ENCODE data around the gene RBFOX2.

DNA sequence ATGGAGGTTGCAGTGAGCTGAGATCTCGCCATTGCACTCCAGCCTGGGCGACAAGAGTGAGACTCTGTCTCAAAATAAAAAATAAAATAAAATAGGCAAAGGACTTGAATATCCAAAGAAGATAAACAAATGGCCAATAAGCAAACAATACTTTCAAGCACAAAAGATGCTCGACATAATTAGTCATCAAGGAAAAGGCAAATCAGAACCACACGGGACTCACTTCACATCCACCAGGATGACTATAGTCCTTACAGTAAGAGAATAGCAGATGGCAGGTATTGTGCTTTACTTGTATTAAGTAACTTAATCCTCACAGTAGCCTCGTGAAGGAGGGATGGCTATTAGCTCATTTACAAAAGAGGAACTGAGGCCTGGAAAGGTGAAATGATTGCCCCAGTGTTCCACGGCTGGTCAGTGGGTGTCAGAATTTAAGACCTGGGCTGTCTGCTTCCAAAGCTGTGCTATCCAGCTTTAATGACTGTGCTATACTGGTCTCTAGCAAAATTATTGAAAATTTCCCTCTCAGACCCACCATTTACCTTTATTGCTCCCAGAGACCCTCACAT, 40.2 kb upstream of the RBFOX2 start:
- TF ChIP-seq, protein P1, sequence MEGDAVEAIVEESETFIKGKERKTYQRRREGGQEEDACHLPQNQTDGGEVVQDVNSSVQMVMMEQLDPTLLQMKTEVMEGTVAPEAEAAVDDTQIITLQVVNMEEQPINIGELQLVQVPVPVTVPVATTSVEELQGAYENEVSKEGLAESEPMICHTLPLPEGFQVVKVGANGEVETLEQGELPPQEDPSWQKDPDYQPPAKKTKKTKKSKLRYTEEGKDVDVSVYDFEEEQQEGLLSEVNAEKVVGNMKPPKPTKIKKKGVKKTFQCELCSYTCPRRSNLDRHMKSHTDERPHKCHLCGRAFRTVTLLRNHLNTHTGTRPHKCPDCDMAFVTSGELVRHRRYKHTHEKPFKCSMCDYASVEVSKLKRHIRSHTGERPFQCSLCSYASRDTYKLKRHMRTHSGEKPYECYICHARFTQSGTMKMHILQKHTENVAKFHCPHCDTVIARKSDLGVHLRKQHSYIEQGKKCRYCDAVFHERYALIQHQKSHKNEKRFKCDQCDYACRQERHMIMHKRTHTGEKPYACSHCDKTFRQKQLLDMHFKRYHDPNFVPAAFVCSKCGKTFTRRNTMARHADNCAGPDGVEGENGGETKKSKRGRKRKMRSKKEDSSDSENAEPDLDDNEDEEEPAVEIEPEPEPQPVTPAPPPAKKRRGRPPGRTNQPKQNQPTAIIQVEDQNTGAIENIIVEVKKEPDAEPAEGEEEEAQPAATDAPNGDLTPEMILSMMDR (IDR thresholded peaks at IDR 0.05) = no peak
- no peak for TF ChIP-seq POLR2A (IDR thresholded peaks at IDR 0.05)
